Measurements from ENCODE around the gene LCNL1.
"Not testable (repeated sequence)": the region's sequence is repeated elsewhere in the genome, so short reads cannot be mapped to it uniquely, and the experiment has no call there.

Gene LCNL1

DNA sequence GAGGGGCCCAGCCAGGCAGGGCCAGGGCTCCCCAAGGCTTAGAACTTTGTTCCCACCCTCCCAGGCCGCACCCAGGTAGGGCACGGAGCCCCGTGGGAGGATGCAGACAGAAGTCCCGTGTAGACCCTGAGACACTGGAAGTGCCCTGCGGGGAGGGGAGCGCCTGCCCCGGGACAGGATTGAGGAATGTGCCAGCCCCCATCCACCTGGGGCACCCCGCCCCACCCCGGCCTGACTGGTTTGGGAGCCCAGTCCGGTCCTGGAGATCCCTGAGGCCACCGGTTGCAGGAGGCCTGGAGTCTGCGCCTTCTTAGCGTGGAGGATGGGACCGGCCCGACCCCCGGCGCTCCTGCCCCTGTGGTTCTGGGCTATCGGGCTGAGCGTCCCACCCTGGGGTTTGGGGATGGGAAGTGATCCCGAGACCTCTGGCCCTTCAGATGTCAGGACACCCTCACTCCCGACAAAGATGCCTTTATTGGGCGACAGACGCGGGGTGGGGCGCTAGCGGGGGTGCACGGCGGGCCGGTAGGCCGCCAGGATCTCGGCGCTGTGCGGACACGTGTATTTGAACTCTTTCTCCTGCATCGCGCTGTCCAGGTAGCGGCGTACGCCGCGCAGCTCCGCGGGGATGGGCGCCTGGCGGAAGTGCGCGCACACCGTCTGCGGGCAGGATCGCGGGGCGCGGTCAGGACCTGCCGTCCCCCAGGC is 11.5 kb downstream of the LCNL1 start:
- TF ChIP-seq POLR2A (IDR thresholded peaks at IDR 0.05; ENCODE audit: low read depth, low read length), result no peak
- FAIRE-seq (no peak), DNase-seq (ENCODE audit: insufficient read length, low spot score) (no peak)

DNA sequence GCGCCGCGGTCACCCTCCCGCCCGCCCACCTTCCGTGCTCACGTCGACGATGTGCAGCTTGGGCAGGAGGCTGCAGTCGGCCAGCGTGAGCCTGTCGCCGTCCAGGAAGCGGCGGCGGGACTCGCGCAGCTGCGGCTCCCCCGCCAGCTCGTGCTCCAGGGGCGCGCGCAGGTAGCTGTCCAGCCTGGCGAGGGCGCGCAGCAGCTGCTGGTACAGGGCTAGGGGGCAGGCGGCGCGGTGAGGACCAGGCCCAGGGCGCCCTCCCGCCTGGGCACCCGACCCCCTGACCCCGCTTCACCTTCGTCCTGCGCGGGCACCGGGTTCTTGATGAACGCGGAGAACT is 12.1 kb downstream of the LCNL1 start:
- no peak for FAIRE-seq
- no peak for DNase-seq (ENCODE audit: insufficient read length, low spot score)
- TF ChIP-seq POLR2A (IDR thresholded peaks at IDR 0.05; ENCODE audit: low read depth, low read length), result no peak; the same call in 1 of the 2 replicates

DNA sequence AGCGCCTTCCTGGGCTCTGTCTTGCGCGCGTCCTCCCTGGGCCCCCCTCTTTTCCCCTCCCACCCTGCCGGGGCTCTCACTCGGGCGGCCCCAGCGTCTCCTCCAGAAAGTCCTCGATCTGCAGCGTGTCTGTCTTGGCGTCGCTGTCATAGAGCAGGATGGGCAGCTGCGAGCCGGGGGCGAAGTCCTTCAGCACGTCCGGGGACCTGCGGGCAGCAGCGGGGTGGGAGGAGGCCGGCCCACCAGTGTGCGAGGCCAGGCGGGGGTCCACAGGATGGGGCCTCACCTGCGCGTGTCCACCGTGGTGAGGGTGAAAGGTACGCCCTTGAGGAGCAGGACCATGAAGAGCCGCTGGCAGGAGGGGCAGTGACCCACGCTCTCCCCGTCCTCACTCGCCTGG is 12.6 kb downstream of the LCNL1 start:
- no peak for DNase-seq (ENCODE audit: insufficient read length, low spot score)
- no peak for FAIRE-seq

DNA sequence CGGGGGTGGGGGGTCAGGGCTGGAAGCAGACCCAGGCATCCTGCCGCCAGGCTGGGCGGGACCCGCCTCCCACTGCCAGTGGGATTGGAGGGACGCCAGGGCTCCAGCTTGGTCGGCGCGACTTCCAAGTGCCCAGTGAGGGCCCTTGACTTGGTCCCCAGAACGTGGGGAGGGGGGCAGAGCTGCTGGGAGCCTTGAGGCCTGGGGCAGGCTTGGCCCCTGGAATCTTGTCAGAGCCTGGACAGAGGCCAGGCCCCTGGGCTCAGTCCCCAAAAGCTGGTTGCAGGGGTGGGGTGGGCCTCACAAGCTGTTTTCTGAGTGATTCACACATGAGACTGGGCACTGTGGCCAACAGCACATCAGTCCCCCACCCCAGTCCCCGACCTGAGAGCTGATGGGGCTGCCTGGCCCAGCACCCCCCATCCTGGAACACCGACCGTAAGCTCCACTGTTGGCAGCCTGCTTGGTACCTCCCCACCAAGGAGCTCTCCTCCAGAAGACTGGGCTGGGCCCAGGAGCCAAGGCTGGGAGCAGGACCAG is 13.0 kb downstream of the LCNL1 start:
- no peak for TF ChIP-seq POLR2A (IDR thresholded peaks at IDR 0.05; ENCODE audit: low read depth, low read length)

More for the DNA sequence above, 12.6 kb downstream of the LCNL1 start:
- TF ChIP-seq POLR2A (IDR thresholded peaks at IDR 0.05; ENCODE audit: low read depth, low read length), result no peak

DNA sequence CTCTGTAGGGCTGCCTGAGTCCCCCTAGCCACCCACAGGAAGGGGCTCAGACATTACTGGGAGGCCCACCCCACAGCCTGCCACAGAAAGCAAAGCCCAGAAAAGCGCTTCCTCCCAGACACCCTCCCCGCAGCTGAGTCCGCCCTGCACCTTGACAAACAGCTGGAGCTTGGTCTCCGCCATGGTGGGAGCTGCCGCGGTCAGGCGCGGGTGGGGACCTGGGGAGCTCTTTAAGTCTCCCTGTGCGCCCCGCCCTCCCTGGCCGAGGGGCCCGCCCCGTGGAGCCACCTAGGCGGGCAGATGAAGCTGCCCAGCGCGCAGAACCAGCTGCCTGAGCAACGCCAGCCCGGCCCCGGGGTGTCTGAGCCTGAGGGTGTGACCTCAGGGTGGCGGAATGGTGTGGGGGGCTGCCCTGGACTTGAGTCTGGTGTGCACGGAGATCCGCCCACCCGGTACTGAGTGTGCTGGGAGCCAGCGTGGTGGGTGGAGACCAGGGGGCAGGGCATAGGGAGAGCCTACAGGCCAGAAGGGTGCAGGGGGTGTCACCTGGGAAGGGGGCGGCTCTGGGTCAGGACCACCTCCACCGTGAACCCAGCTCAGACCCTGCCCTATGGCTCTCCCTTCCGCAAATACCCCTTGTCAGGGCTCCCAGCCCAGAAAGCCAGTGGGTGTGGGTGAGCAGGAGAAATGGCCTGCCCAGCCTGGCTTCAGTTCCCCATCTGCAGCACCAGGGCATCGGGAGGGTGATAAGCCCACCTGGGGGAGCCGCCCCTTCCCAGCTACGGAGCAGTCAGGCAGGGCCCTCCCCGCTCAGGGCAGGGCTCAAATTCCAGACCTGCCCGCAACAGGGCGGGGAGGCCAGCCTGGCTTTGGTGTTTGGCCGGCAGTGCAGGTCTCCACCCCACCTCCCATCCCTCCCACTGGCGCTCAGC is 13.8 kb downstream of the LCNL1 start, which contains the start of gene CLIC3:
CLIC3 (minus strand) TSS at position 208 of the 932 bp plus-strand sequence; CDS start at position 183, 25 bp downstream.
- DNase-seq (ENCODE audit: insufficient read length, low spot score) (peak; percentile 99), FAIRE-seq (no peak)
- TF ChIP-seq POLR2A (IDR thresholded peaks at IDR 0.05; ENCODE audit: low read depth, low read length), result peak; percentile 69

More for the DNA sequence above, 13.0 kb downstream of the LCNL1 start:
- peak; percentile 94 for DNase-seq (ENCODE audit: insufficient read length, low spot score)
- FAIRE-seq, result no peak

DNA sequence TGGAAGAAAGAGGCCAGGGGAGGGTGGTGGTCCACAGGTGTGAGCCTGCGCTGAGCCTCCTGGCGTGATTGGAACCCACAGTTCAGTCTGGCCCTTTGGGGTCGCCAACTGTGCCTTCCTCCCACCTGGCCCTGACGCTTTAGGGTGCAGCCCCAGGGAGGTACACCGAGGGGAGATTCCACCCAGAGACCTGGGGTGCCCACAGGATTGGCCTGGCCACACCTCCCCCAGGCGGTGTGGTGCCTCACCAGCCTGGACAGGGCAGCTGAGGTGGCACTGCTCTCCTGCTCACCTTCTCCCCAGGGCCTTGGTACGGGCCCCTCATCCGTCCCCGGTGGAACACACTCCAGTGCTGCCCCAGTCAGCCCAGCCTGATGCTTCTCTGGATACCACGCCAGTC is 14.6 kb downstream of the LCNL1 start:
- no peak for TF ChIP-seq POLR2A (IDR thresholded peaks at IDR 0.05; ENCODE audit: low read depth, low read length)
- no peak for DNase-seq (ENCODE audit: insufficient read length, low spot score)
- no peak for FAIRE-seq

DNA sequence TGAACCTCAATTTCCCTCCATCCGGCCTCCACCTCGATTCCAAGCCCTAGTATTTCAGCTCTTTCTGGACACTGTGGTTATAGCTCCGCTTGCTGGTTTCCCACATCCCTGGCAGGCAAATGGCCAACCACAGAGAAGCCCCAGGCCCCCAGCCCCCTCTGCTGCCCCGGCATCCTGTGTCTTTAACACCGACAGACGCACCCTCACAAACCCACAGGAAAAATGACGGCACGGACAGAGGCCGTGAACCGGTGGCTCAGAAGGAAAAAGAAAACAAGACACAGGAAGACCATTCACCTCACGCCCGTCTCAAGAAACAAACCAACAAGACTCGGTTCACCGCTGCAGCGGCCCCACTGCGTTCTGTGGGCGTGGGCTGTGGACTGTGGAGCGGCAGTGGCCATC is 15.0 kb downstream of the LCNL1 start:
- no peak for DNase-seq (ENCODE audit: insufficient read length, low spot score)
- TF ChIP-seq POLR2A (IDR thresholded peaks at IDR 0.05; ENCODE audit: low read depth, low read length), result no peak
- FAIRE-seq, result no peak

DNA sequence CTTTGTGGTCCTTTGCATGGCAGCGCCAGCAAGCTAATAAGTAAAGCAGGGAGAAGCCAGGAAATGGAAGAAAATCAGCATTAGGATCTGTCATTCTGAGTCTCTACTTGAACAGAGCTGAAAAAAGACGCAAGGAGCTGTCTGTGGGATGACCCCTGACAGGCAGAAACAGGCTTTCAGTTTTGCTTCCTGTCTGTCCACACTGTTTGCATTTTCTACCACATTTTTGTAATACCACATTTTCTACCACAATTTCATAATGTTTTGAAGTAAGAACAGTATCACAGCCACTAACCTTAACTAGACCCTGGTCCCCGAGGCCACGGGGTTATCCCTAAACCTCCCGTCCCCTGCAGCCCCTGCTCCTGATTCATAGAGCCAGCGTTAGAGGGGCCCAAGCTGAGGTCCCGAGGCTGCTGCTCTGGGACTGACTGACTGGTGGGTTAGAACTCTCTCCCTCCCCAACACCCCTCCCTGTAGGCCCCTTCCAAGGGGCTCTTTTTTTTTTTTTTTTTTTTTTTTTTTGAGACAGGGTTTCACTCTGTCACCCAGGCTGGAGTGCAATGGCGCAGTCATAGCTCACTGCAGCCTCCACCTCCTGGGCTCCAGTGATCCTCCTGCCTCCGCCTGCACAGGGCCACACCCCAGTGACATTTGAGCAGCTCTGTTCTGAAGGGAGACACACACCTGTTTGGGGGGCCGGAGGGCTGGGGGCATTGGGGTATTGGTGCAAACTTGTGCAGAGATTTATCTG is 17.6 kb downstream of the LCNL1 start:
- no peak for TF ChIP-seq POLR2A (IDR thresholded peaks at IDR 0.05; ENCODE audit: low read depth, low read length)
- DNase-seq (ENCODE audit: insufficient read length, low spot score), result no peak
- no peak for FAIRE-seq

DNA sequence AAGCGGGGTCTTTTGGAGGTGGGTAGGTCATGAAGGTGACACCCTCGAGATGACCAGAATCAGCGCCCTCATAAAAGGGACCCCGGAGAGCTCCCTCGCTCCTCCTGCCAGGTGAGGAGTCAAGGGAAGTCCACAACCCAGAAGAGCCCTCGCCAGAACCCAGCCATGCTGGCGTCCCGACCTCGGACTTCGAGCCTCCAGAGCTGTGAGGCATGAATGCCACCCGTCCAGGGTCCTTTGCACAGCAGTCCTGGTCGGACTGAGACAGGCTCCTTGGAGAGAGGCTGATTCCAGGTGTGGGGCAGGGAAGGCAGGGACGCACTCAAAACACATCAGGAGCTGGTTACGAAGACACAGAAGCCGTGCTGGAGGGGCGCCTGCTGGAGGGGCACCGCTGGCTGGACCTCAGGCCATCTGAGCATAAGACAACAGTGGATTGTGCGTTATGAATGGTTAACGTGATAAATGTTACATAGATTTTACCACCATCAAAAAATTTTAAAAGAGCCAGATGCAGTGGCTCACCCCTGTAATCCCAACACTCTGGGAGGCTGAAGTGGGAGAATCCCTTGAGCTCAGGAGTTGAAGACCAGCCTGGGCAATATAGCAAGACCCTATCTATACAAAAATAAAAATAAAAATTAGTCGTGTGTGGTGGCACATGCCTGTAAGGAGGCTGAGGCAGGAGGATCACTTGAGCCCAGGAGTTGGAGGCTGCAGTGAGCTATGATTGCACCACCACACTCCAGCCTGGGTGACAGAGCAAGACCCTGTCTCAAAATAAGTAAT is 19.3 kb downstream of the LCNL1 start:
- FAIRE-seq, result no peak
- DNase-seq (ENCODE audit: insufficient read length, low spot score), result no peak

DNA sequence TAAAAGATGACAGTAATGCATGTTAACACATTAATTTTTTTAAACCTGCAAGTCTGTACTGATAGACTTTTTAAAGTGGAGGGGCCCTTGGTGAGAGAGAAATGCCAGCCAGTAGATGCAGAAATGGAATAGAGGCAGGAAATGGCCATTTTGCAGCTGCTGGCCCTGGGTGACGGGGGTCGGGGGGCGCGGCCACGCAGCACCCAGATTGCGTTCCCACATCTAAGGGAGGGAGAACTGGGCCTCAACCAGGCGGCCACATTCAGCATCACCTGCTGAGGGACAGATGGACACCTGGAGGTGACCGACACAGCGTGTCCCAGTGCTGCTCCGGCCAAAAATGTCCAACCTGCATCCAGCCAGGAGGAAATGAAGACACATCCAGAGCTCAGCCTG is 19.9 kb downstream of the LCNL1 start:
- FAIRE-seq (no peak), DNase-seq (ENCODE audit: insufficient read length, low spot score) (no peak)
- no peak for TF ChIP-seq POLR2A (IDR thresholded peaks at IDR 0.05; ENCODE audit: low read depth, low read length)

More for the DNA sequence above, 19.3 kb downstream of the LCNL1 start:
- TF ChIP-seq POLR2A (IDR thresholded peaks at IDR 0.05; ENCODE audit: low read depth, low read length), result no peak

DNA sequence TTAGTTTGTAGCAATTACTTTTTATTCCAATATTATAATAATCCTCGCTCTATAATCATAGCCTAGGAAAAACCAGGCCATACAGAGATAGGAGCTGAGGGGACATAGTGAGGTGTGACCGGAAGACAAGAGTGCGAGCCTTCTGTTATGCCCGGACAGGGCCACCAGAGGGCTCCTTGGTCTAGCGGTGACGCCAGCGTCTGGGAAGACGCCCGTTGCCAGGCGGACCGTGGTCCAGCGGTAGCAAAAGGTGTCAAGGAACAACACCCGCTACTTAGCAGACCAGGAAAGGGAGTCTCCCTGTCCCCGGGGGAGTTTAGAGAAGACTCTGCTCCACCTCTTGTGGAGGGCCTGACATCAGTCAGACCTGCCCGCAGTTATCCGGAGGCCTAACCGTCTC is 21.5 kb downstream of the LCNL1 start:
- not testable (repeated sequence) for FAIRE-seq; DNase-seq (ENCODE audit: insufficient read length, low spot score)

DNA sequence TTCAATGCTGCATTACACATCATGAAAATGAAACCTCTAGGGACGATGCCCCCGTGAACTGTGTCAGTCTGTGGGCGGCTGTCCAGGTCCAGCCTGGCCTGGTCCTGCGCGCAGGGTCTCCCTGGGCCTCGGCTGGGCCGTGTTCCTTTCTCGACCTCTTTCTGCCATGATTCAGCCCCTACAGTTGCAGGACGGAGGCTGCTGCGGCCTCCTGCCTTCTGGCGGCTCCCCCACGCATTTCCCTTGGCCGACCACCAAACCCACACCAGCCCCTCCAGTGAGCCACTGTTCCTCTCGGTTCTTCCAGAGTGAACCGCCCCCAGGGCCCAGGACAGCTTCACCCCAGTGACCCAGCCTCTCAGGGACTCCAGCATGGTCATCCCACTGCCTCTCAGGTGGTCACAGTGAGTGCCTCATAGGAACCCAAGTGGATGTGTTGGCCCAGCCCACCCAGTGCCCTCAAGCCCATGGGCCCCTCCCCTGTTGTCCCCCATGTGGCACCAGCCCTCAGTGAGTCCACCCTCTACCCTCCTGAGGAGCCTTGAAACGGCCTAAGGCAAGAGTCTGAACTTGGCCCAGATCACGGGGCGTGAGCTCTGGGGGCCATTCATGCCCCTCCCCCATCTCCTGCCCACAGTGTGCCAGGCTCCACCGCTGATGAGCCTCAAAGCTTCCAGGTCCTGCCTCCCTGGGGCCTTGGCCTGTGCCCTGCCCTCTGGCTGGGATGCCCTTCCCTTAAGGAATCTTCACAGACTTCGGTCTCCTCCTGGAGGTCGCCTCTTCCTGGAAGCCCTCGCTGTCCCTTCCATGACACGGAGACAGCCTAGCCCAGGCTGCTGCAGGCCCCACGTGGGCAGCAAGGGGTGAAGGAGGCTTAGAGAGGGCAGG is 23.6 kb downstream of the LCNL1 start:
- TF ChIP-seq POLR2A (IDR thresholded peaks at IDR 0.05; ENCODE audit: low read depth, low read length), result no peak
- no peak for DNase-seq (ENCODE audit: insufficient read length, low spot score)
- FAIRE-seq, result no peak
